ENCODE results near the gene TIA1.

DNA sequence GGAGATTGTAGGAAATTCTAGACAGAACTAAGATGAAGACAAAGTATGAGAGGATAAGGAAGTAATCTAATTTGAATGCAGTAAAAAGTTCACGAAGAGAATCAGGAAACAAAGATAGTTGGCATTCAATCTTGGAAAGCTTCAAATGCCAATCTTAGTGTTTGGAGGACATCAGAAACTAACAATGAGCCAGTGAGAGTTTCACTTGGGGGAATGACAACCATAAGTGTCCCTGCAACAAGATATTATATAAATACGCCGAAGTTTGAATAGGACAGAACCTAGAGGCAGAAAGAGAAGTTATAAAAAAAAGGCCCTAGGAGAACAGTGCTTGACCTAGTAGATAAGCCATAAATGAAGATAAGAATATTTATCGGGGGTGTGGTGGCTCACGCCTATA lies 34.0 kb upstream of the TIA1 start:
- TF ChIP-seq, protein P1, sequence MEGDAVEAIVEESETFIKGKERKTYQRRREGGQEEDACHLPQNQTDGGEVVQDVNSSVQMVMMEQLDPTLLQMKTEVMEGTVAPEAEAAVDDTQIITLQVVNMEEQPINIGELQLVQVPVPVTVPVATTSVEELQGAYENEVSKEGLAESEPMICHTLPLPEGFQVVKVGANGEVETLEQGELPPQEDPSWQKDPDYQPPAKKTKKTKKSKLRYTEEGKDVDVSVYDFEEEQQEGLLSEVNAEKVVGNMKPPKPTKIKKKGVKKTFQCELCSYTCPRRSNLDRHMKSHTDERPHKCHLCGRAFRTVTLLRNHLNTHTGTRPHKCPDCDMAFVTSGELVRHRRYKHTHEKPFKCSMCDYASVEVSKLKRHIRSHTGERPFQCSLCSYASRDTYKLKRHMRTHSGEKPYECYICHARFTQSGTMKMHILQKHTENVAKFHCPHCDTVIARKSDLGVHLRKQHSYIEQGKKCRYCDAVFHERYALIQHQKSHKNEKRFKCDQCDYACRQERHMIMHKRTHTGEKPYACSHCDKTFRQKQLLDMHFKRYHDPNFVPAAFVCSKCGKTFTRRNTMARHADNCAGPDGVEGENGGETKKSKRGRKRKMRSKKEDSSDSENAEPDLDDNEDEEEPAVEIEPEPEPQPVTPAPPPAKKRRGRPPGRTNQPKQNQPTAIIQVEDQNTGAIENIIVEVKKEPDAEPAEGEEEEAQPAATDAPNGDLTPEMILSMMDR (IDR thresholded peaks at IDR 0.05), result no peak
- TF ChIP-seq POLR2A (IDR thresholded peaks at IDR 0.05), result no peak
